Stimulated activated CD8-positive, alpha-beta memory T cell treated with anti-CD3 and anti-CD28 coated beads, Interleukin-4, amount 100 ng/mL, for 1 hour (primary cell): ENCODE data around the gene PGA4.

Experiments used
- DNase-seq, 2 donors: peaks; one replicate each; pipeline ENCODE4 v3.0.0-alpha.2; 2020; ENCODE audit warnings: low read depth in 2 of 2, low spot score in 1 of 2

PGA4 gene

DNA sequence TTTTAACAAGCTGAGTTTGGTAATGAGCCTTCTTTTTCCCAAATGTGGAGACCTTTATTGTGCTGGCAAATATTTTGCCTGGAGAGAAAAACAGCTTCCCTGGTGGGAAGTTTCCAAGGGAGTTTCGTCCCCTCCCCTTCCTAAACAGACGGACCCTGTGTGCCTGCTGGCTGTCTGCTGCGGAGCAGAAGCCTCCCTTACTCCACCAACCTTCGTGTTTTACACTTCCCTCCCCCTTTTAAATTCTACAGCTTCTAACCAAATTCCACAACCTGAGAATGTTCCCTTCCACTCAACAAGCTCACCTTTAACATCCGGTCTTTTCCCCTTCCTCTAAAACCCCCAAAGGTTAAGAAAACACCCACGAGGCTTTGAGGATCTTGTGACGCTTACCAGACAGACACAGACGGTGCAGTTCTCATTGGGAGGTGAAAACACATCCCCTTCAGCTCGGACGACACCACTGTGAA is 55.9 kb downstream of the PGA4 start:
- DNase-seq, result no peak

DNA sequence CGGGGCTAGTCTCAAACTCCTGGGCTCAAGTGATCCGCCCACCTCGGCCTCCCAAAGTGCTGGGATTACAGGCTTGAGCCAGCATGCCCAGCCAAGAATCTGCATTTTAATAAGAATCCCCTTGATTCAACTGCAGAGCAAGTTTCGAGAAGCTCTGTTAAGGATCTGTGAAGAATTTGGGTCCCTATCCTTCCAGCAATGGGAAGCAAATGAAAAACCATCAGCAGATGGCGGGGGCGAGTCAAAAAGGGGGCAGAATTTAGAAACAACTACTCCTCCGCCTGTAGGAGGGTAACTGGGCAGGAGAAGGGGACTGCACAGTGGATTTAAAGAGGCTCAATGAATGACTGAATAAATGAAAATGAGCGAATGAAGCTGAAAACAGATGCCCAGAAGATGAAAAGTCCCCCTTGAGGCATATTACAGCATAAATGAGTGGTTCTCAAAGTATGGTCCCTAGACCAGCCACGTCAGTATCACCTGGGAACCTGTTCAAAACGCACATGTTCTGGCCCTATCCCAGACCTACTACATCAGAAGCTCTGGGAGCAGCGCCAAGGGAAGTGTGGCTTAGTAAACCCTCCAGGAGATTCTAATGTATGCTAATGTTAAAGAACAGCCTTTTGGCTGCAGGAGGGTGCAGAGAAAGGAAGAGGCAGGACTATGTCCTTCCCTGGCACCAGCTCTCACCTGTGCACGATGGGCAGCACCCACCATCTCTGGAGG is 58.0 kb downstream of the PGA4 start:
- no peak for DNase-seq

DNA sequence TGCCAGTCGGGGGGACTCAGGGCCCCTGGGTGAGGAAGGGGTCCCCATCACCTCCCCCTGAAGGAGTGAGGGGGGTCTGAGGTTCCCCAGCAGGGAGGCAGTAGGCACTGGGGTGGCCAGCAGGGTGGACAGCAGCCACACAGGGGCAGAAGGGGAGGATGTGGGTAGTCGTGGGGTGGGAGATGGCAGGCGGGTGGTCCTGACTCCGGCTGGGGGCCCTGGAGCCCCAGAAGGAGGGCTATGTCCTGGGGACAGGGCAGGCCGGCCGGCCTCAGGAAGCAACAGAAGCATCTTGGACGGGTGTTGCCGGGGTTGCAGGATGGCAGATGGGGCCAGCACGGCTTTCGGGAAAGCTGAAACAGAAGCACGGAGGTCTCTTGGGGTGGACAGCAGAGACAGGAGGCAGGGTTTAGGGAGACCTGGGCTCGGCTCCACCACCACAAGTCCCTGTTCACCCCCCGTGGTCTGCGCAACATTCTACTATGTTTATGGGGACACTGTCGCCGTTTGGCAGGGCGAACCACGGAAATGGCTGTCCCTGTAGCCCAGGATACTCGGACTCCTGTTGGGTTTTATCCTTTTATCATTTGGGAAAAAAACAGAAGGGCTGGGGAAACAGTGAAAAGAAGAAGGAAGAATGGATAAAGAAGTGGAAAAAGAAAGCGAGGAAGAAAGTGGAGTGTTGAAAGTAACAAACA is 58.9 kb downstream of the PGA4 start:
- DNase-seq, result no peak
